Common myeloid progenitor, CD34-positive (primary cell): Measurements from ENCODE around the gene ATP4B. TPM values are rescaled to one million over a fixed set of nuclear protein-coding genes. Genes with fewer than 3 reads are reported as not detected.

Experiments
- CTCF ChIA-PET: fragments of 350-600 bp; sonication (Branson Sonifier 250); formaldehyde crosslinking; loops from one replicate; lab custom pipeline; 2021; ENCODE audit warnings: antibody characterized with exemption; lab: Charles Lee
- POLR2A ChIA-PET: fragments of 350-600 bp; sonication (Branson Sonifier 250); formaldehyde crosslinking; loops from one replicate; lab custom pipeline; 2021; ENCODE audit warnings: antibody characterized with exemption; lab: Charles Lee
- DNase-seq, 3 donors: peaks; one replicate each; pipeline versions ENCODE4 v3.0.0 to v3.0.0-alpha.2; 2013
- H3K27ac ChIP-seq, 2 experiments: 1 replicate in 1 of 2; 2 replicates in 1 of 2; pipeline ENCODE4 v1.7.0; 2013; ENCODE audit warnings: inconsistent platforms in 2 of 2, low read length in 2 of 2, mild to moderate bottlenecking in 2 of 2, low read depth in 1 of 2, moderate library complexity in 1 of 2; ENCODE audit not compliant: severe bottlenecking in 2 of 2, insufficient read depth in 1 of 2, poor library complexity in 1 of 2
- H3K27me3 ChIP-seq, 5 experiments: replicated peaks in 2 of 5; 1 replicate in 3 of 5; 2 replicates in 2 of 5; pipeline versions ENCODE4 v1.6.1 to v1.7.0; 2013; ENCODE audit warnings: low read length in 4 of 5, mild to moderate bottlenecking in 2 of 5, moderate library complexity in 2 of 5, inconsistent platforms in 1 of 5; ENCODE audit not compliant: insufficient read depth in 5 of 5, control insufficient read depth in 4 of 5
- H3K36me3 ChIP-seq, 4 experiments: 1 replicate in 2 of 4; 2 replicates in 2 of 4; pipeline versions ENCODE4 v1.6.1 to v1.7.0; 2013; ENCODE audit warnings: low read length in 3 of 4, control low read depth in 1 of 4, mild to moderate bottlenecking in 1 of 4; ENCODE audit not compliant: control insufficient read depth in 4 of 4, insufficient read depth in 4 of 4
- H3K4me1 ChIP-seq, 4 experiments: 1 replicate in 3 of 4; 2 replicates in 1 of 4; pipeline versions ENCODE4 v1.6.1 to v1.7.1; 2013; ENCODE audit warnings: low read length in 3 of 4, mild to moderate bottlenecking in 3 of 4, control low read depth in 1 of 4, inconsistent platforms in 1 of 4, moderate library complexity in 1 of 4; ENCODE audit not compliant: control insufficient read depth in 4 of 4, insufficient read depth in 4 of 4; ENCODE audit errors: control extremely low read depth in 1 of 4
- H3K4me3 ChIP-seq, 7 experiments: 1 replicate in 4 of 7; 2 replicates in 3 of 7; pipeline versions ENCODE4 v1.5.1 to v1.7.0; 2013; ENCODE audit warnings: mild to moderate bottlenecking in 7 of 7, low read length in 6 of 7, moderate library complexity in 6 of 7, inconsistent platforms in 2 of 7, low read depth in 2 of 7, control low read depth in 1 of 7; ENCODE audit not compliant: insufficient read depth in 4 of 7, control insufficient read depth in 1 of 7; ENCODE audit errors: extremely low read depth in 1 of 7
- H3K9me3 ChIP-seq, 5 experiments: 1 replicate in 4 of 5; 2 replicates in 1 of 5; pipeline versions ENCODE4 v1.6.1 to v1.7.1; 2013; ENCODE audit warnings: low read length in 4 of 5, mild to moderate bottlenecking in 2 of 5, inconsistent platforms in 1 of 5, low read depth in 1 of 5, moderate library complexity in 1 of 5; ENCODE audit not compliant: control insufficient read depth in 4 of 5, insufficient read depth in 2 of 5; ENCODE audit errors: control extremely low read depth in 1 of 5
- WGBS: methylation state at CpG from one replicate; pipeline ENCODE4 v1.1.5; 2013; ENCODE audit not compliant: insufficient coverage; 5-methylcytosine and 5-hydroxymethylcytosine counted together
- polyA plus RNA-seq: library from polyadenylated mRNA; unstranded; fragments of 120-200 nt; gene quantifications from one replicate; pipeline ENCODE4 v1.2.1, GENCODE V29; 2013

The ATP4B gene
- polyA plus RNA-seq, result not detected

DNA sequence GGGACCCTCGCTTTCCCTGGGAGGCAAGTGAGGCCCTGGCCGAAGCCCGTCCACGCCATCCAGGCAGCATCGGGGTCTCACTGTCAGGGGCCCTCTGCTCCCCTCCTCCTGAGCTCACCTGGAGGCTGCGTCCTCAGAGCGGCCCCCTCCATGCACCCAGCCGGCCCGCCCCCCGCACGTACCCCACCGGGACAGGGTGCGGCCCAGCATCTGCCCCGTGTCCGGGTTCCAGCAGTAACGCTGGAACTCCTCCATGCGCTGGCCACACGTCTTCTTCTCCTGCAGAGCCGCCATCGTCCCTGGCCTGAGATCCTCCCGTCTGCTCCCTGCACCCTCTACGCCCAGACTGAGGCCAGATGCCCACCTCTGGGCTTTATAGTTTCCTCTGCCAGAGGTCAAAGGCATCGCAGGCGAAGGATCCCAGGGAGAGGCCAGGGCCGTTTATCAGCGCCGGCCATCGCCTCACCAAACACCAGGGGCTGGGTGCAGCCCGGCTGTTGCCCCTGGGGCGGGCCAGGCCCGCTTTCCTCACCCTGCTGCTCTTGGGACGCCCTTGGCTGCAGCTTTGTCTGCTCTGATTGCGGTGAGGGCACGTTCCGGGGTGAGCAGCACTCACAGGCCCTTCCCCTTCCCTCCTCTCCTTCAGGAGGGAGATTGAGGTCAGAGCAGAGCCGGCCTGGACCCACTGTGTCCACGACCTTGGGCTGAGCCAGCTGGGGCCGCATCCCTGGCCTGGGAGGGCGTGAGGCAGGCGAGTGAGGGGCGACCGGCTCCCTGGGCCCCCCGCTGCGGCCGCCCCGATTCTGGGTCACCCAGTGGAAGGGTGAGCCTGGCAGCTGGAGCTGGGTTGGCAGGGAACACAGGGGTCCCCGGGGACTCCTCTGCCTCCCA is at the start of gene ATP4B:
Gene ATP4B, minus strand, starts transcription at position 348 of the 891 bp plus-strand sequence. Its CDS starts 54 bp downstream, at position 294.
- H3K36me3 ChIP-seq, result no peaks in the 10 kb centered on the region
- POLR2A ChIA-PET, result no interaction called here
- peaks cover 0 to 7% (median 0%) of the 10 kb centered on the region in 4 experiments for H3K4me1 ChIP-seq
- no peaks in the 10 kb centered on the region for H3K27me3 ChIP-seq
- no peak within 1 kb of the TSS for H3K27ac ChIP-seq
- H3K4me3 ChIP-seq, result no peak within 1 kb of the TSS
- DNase-seq, result no peak
- peaks cover 0 to 14% (median 4%) of the 10 kb centered on the region in 5 experiments for H3K9me3 ChIP-seq
- 95% methylated on average over 43 of the region's 47 CpGs for WGBS
- CTCF ChIA-PET, result no interaction called here

DNA sequence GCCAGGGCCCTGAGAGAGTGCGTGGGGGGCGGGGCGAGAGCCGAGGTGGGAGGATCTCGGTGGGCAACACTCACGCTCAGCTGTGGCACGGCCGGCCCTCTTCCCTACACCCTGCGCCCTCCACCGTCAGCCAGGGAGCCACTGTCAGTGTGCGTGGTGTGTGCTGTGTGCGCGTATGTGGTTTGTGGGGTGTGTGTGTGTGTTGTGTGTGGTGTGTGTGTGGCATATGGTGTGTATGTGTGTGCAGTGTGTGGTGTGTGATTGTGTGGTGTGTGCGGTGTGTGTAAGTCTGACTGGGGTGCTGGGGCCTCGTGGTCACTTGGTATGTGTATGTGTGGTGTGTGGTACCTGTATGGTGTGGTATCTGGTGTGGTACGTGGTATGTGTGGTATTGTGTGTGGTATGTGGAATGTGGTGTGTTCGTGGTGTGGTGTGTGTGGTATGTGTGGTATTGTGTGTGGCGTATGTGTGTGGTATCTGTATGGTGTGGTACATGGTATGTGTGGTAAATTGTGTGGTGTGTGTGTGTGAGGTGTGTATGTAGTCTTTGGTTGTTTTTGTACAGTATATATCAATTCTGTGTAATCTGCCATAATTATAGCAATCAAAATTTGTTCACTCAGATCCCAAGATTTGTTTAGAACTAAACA is 14.1 kb upstream of the ATP4B start:
- Histone ChIP-seq H3K27me3 (no peaks in the 10 kb centered on the region), H3K36me3 (no peaks in the 10 kb centered on the region), H3K4me3 (no peak overlapping the region), H3K27ac (no peak overlapping the region), H3K9me3 (no peaks in the 10 kb centered on the region), H3K4me1 (no peaks in the 10 kb centered on the region)
- WGBS, result 90% methylated on average over 15 of the region's 18 CpGs
- peak in 1 of 3 donors; percentile 26 for DNase-seq
- ChIA-PET CTCF (interaction anchor here (1.2 kb wide), 1 partner anchor 52 kb away, joined by 5 read pairs; no protein-coding TSS in a partner anchor), POLR2A (no interaction called here)

DNA sequence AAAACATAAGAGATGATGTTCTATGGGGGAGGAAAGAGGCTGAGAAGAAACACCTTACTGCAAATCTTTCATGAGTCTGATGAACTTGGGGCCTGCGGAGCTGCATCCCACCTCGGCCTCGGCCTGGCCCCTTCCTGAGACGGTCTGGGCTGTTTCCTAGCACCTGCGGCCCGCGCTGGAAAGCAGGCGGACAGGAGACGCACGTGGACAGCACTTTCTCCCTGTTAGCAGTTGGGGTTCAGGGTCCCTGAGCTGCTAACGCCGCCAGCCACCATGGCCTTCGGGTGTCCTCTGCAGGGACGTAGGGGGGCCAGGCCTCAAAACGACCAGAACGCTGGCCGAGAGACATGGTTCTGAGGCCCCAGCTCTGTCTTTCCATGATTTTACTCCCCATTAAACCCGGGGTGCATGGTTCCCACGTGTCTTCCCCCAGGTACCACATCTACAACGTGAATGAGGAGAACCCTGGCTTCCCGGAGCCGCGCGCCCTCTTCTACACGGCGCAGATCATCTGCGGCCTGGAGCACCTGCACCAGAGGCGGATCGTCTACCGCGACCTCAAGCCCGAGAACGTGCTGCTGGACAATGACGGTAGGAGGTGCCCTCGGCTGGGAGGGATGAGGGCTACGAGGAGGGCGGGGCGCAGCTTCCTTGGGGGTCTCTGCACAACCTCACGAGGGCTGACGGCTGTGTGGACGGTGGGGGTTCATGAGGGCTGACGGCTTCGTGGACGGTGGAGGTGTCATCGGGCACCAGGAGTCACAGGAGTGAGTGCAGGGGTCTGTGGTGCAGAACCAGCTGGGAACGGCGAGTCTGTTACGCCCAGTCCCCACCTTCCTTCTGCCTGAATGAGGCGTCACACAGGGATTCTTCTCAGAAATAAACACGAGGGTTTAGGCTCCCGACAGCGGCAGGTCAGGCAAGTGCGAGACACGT is 13.3 kb upstream of the ATP4B start:
- Histone ChIP-seq H3K27me3 (no peaks in the 10 kb centered on the region), H3K36me3 (no peaks in the 10 kb centered on the region), H3K4me1 (no peaks in the 10 kb centered on the region), H3K27ac (no peak overlapping the region), H3K9me3 (no peaks in the 10 kb centered on the region), H3K4me3 (no peak overlapping the region)
- CTCF ChIA-PET, result interaction anchor here (1.2 to 1.4 kb wide), 2 partner anchors 53 to 58 kb away, joined by 3 to 5 read pairs; no protein-coding TSS in a partner anchor
- POLR2A ChIA-PET, result interaction anchor here (0.6 kb wide), 1 partner anchor 152 kb away, joined by 3 read pairs; no protein-coding TSS in a partner anchor
- DNase-seq, result no peak
- WGBS, result 94% methylated on average over 51 of the region's 54 CpGs

DNA sequence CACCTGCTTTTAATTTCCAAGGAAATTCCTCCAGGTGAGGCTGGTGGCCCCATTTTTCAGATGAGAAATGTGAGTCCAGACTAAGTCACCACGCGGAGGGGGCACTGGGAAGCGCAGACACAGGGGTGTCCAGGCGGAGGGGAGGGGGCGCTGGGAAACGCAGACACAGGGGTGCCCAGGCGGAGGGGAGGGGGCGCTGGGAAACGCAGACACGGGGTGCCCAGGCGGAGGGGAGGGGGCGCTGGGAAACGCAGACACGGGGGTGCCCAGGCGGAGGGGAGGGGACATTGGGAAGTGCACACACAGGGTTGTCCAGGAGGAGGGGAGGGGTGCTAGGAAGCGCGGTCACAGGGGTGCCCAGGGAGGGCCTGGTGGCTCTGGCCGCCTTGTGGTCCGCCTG is 12.5 kb upstream of the ATP4B start:
- CTCF ChIA-PET, result interaction anchor here (1.4 kb wide), 1 partner anchor 59 kb away, joined by 3 read pairs; no protein-coding TSS in a partner anchor
- Histone ChIP-seq H3K4me3 (no peak overlapping the region), H3K9me3 (no peaks in the 10 kb centered on the region), H3K27me3 (no peaks in the 10 kb centered on the region), H3K4me1 (no peaks in the 10 kb centered on the region), H3K36me3 (no peaks in the 10 kb centered on the region), H3K27ac (no peak overlapping the region)
- DNase-seq, result no peak
- WGBS, result 94% methylated on average over 15 of the region's 19 CpGs
- POLR2A ChIA-PET, result interaction anchor here (0.5 kb wide), 1 partner anchor 984 kb away, joined by 3 read pairs; no protein-coding TSS in a partner anchor

DNA sequence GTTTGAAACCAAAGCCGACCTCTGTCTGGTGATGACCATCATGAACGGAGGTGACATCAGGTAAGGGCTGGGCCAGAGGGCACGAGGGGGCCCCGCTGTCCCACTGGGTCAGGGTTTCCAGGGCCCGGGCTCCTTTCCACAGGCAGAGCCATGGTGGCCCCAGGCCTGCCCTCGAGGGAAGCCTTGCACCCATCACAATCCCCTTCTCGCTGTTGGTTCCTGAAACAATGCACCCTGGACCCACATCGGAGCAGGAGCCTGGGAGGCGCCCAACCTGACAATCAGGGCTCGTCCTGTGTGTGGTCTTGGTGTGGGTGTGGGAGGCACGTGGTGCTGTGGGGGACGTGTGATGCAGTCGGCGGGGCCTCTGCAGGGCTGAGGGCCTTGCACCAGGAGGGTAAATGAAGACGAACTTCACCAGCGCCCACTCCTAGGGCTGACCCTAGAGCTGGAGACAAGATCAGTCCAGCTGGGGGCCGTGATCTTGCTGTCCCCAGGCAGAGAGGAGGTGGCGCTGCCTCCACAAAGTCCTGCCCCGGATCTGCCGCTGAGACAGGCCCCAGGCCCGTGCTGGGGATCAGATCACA is 11.8 kb upstream of the ATP4B start:
- H3K27ac ChIP-seq, result no peak overlapping the region
- CTCF ChIA-PET, result interaction anchor here (1.4 kb wide), 1 partner anchor 59 kb away, joined by 3 read pairs; no protein-coding TSS in a partner anchor
- no peak for DNase-seq

DNA sequence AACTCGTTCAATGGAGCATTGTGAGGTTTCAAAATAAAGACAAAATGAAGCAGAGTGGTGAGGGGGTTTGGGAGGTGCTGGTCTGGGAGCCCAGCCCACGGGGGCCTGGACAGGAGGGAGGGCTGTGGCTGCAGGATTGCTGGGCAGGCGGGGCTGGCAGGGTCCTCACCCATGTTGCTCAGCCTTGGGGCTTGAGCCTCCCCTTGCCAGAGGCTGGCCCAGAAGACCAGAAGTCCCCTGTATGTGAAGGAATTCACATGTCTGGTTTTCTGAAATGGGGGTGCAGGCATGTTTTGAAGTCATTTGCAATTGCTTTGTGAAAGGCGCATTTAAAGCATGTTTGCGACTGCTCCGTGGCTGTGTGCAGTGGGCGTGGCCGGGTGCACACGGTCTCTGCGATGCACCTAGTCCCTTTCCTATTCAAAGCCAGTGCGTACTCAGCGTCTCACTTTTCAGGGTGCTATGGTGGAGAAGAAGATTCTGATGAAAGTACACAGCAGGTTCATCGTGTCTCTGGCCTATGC is 11.3 kb upstream of the ATP4B start:
- DNase-seq, result no peak
- Histone ChIP-seq H3K27ac (no peak overlapping the region), H3K4me3 (no peak overlapping the region), H3K9me3 (no peaks in the 10 kb centered on the region), H3K4me1 (no peaks in the 10 kb centered on the region), H3K27me3 (peaks cover 0 to 2% (median 2%) of the 10 kb centered on the region in 5 experiments), H3K36me3 (no peaks in the 10 kb centered on the region)
- 90% methylated on average over 12 of the region's 13 CpGs for WGBS
- ChIA-PET POLR2A (no interaction called here), CTCF (no interaction called here)

More for the DNA sequence above, 11.8 kb upstream of the ATP4B start:
- 87% methylated on average over 16 of the region's 21 CpGs for WGBS
- Histone ChIP-seq H3K9me3 (no peaks in the 10 kb centered on the region), H3K4me1 (no peaks in the 10 kb centered on the region), H3K4me3 (no peak overlapping the region), H3K27me3 (no peaks in the 10 kb centered on the region), H3K36me3 (no peaks in the 10 kb centered on the region)
- POLR2A ChIA-PET, result interaction anchor here (0.5 kb wide), 1 partner anchor 983 kb away, joined by 3 read pairs; no protein-coding TSS in a partner anchor
